ENCODE results near the gene SYPL1. TPM values are rescaled to one million over a fixed set of nuclear protein-coding genes. Genes with fewer than 3 reads are reported as not detected.

Gene SYPL1
- total and polyA plus RNA-seq, 9 of the 15 experiments (the other 6 are each of a cell fraction or from before 2014, with no cell fraction given): 23.8 to 214 (median 70.2) TPM

- peak; percentile 63; the same call in 1 of the 2 replicates for TF ChIP-seq IRF1 (CRISPR knock-in tag; IDR thresholded peaks at IDR 0.05; ENCODE audit: borderline replicate concordance)
- peak; percentile 65 for TF ChIP-seq RNF2 (IDR thresholded peaks at IDR 0.05)
- TF ChIP-seq RAD51 (IDR thresholded peaks at IDR 0.05; ENCODE audit: borderline replicate concordance, low read depth): no peak
- TF ChIP-seq GTF2A2 (tag; IDR thresholded peaks at IDR 0.05): no peak
- TF ChIP-seq ZNF444 (CRISPR knock-in tag; IDR thresholded peaks at IDR 0.05): no peak
- peak; percentile 89; the same call in 1 of the 2 replicates for TF ChIP-seq CTBP1 (IDR thresholded peaks at IDR 0.05; ENCODE audit: borderline replicate concordance)
- TF ChIP-seq RB1 (IDR thresholded peaks at IDR 0.05; ENCODE audit: low read depth): peak; percentile 89
- TF ChIP-seq CREB3L1 (IDR thresholded peaks at IDR 0.05; ENCODE audit: borderline replicate concordance, low read depth): no peak
- peak in 2 of 3 experiments; percentile 11 to 54; a peak in 3 of 6 replicates for TF ChIP-seq CTCF (IDR thresholded peaks at IDR 0.05 in 2 of 3, conservative IDR thresholded peaks at IDR 0.05 in 1 of 3; ENCODE audit: insufficient read depth in 2 of 3, low read depth in 1 of 3, low read length in 3 of 3)
- no peak; a peak in 1 of 4 replicates for TF ChIP-seq ARNT (IDR thresholded peaks at IDR 0.05)
- no peak for TF ChIP-seq MEF2A (IDR thresholded peaks at IDR 0.05; ENCODE audit: control insufficient read depth, low read depth, low read length)
- TF ChIP-seq KDM2B (CRISPR knock-in tag; IDR thresholded peaks at IDR 0.05): peak; percentile 95; the same call in 1 of the 2 replicates
- no peak for TF ChIP-seq GTF3C2 (IDR thresholded peaks at IDR 0.05; ENCODE audit: borderline replicate concordance, extremely low read depth, insufficient read length)
- 0 out of 2 replicates have a peak, but pooled peaks have one; percentile 69 for TF ChIP-seq RBM14 (IDR thresholded peaks at IDR 0.05; ENCODE audit: borderline replicate concordance, insufficient read depth, low read depth, low read length)
- TF ChIP-seq OTX1 (CRISPR knock-in tag; IDR thresholded peaks at IDR 0.05): 0 out of 2 replicates have a peak, but pooled peaks have one; percentile 52
- peak; percentile 46; the same call in 1 of the 2 replicates for TF ChIP-seq CEBPB (tag; IDR thresholded peaks at IDR 0.05)
- no peak for TF ChIP-seq CCAR2 (IDR thresholded peaks at IDR 0.05; ENCODE audit: low read depth, low read length)
- TF ChIP-seq GATAD2A (IDR thresholded peaks at IDR 0.05): peak; percentile 98
- TF ChIP-seq SMAD3 (CRISPR knock-in tag; conservative IDR thresholded peaks at IDR 0.05): 0 out of 2 replicates have a peak, but pooled peaks have one; percentile 76
Measured at GRCh38 chr7:106112118-106112971, at the start of gene SYPL1 (continued).

All from K562 (cell line).